GM12892 (cell line): ENCODE data around the gene ARL8A.

Experiments
- POLR2A ChIP-seq: IDR thresholded peaks from 2 replicates; pipeline ENCODE4 v1.6.1; 2011; ENCODE audit warnings: low read depth, low read length, control low read depth
- POLR2AphosphoS5 ChIP-seq: IDR thresholded peaks from 2 replicates; pipeline ENCODE4 v1.6.1; 2011; ENCODE audit warnings: low read depth, low read length, control low read depth

DNA sequence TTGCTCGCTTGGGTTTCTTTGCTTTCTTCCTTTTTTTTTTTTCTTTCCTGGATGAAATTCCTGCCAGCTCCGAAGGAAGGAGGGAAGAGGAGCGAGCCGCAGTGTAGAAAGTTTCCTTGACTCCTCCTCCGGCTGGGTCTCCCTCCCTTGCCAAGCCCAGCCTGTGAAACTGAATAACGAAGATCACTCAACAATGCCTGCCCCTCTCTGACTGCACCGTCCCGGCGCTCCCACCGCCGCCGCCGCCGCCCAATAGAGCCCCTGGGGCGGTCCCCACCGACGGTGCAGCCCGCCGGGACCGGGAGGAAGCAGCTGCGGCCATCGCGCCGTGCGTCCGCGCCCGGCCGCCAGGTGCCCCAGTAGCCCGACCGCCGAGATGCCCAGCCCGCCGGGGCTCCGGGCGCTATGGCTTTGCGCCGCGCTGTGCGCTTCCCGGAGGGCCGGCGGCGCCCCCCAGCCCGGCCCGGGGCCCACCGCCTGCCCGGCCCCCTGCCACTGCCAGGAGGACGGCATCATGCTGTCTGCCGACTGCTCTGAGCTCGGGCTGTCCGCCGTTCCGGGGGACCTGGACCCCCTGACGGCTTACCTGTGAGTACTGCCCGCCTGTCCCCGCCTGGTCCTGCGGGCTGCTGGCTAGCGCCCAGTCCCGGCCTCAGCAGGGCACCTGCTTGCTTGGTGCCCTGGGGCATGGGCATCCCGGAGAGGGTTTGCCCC lies 49.2 kb upstream of the ARL8A start, which contains the start of gene LGR6:
- TF ChIP-seq POLR2A (no peak), POLR2AphosphoS5 (no peak)
